Activated gamma-delta T cell (primary cell): Measurements from ENCODE around the gene PHF21B.
"Not testable (repeated sequence)": the region's sequence is repeated elsewhere in the genome, so short reads cannot be mapped to it uniquely, and the experiment has no call there.

Experiments
- DNase-seq: peaks from one replicate; lab custom pipeline; 2025; lab: John Stamatoyannopoulos, UW

The PHF21B gene

GRCh38 chr22:44988671-44989070 is 21.1 kb downstream of the PHF21B start:
- no peak for DNase-seq

GRCh38 chr22:44986926-44987325 is 22.9 kb downstream of the PHF21B start:
- no peak for DNase-seq

- DNase-seq: no peak
Observed at GRCh38 chr22:44985906-44986527, 23.8 kb downstream of the PHF21B start.

GRCh38 chr22:44983878-44984482 is 25.8 kb downstream of the PHF21B start:
- DNase-seq: no peak

- DNase-seq: no peak
Observed at GRCh38 chr22:44982445-44982844, 27.4 kb downstream of the PHF21B start.

GRCh38 chr22:44981857-44982256 is 27.9 kb downstream of the PHF21B start:
- DNase-seq: no peak

- DNase-seq: no peak
Observed at GRCh38 chr22:44979154-44979553, 30.7 kb downstream of the PHF21B start.

- DNase-seq: no peak
Observed at GRCh38 chr22:44975427-44976262, 34.2 kb downstream of the PHF21B start.

GRCh38 chr22:44974454-44974853 is 35.4 kb downstream of the PHF21B start:
- DNase-seq: no peak

- DNase-seq: no peak
Observed at GRCh38 chr22:44973829-44974228, 36.0 kb downstream of the PHF21B start.

GRCh38 chr22:44972363-44973083 is 37.3 kb downstream of the PHF21B start:
- DNase-seq: no peak

- DNase-seq: no peak
Observed at GRCh38 chr22:44971651-44972362, 38.0 kb downstream of the PHF21B start.

GRCh38 chr22:44970291-44970690 is 39.5 kb downstream of the PHF21B start:
- DNase-seq: no peak

- DNase-seq: no peak
Observed at GRCh38 chr22:44969817-44970216, 40.0 kb downstream of the PHF21B start.

- no peak for DNase-seq
Observed at GRCh38 chr22:44968736-44969135, 41.1 kb downstream of the PHF21B start.

- DNase-seq: no peak
Observed at GRCh38 chr22:44965171-44965570, 44.6 kb downstream of the PHF21B start.

- no peak for DNase-seq
Observed at GRCh38 chr22:44964722-44965078, 45.1 kb downstream of the PHF21B start.

GRCh38 chr22:44963832-44964721 is 45.7 kb downstream of the PHF21B start:
- no peak for DNase-seq

GRCh38 chr22:44962741-44963454 is 46.9 kb downstream of the PHF21B start:
- no peak for DNase-seq

GRCh38 chr22:44961682-44962081 is 48.1 kb downstream of the PHF21B start:
- not testable (repeated sequence) for DNase-seq
